ENCODE measurements around the gene NFATC2.
"Not testable (repeated sequence)": the region's sequence is repeated elsewhere in the genome, so short reads cannot be mapped to it uniquely, and the experiment has no call there.

The NFATC2 gene

GRCh38 chr20:51473771-51474170 lies 68.7 kb downstream of the NFATC2 start:
- FAIRE-seq (no peak), DNase-seq (ENCODE audit: low spot score) (no peak)

- FAIRE-seq: no peak
- no peak for DNase-seq (ENCODE audit: low spot score)
Observed at GRCh38 chr20:51473256-51473655, 69.3 kb downstream of the NFATC2 start.

- FAIRE-seq (no peak), DNase-seq (ENCODE audit: low spot score) (no peak)
Observed at GRCh38 chr20:51470907-51471411, 71.6 kb downstream of the NFATC2 start.

- DNase-seq (ENCODE audit: low spot score): no peak
- no peak for FAIRE-seq
Observed at GRCh38 chr20:51470499-51470820, 72.1 kb downstream of the NFATC2 start.

- FAIRE-seq (no peak), DNase-seq (ENCODE audit: low spot score) (no peak)
Observed at GRCh38 chr20:51469578-51470498, 72.7 kb downstream of the NFATC2 start.

- no peak for FAIRE-seq
- DNase-seq (ENCODE audit: low spot score): no peak
Observed at GRCh38 chr20:51469046-51469445, 73.5 kb downstream of the NFATC2 start.

GRCh38 chr20:51468636-51469035 lies 73.9 kb downstream of the NFATC2 start:
- FAIRE-seq (no peak), DNase-seq (ENCODE audit: low spot score) (no peak)

GRCh38 chr20:51467956-51468626 lies 74.4 kb downstream of the NFATC2 start:
- FAIRE-seq: no peak
- no peak for DNase-seq (ENCODE audit: low spot score)

GRCh38 chr20:51463998-51464397 lies 78.5 kb downstream of the NFATC2 start:
- DNase-seq (ENCODE audit: low spot score): no peak
- no peak for FAIRE-seq

DNA sequence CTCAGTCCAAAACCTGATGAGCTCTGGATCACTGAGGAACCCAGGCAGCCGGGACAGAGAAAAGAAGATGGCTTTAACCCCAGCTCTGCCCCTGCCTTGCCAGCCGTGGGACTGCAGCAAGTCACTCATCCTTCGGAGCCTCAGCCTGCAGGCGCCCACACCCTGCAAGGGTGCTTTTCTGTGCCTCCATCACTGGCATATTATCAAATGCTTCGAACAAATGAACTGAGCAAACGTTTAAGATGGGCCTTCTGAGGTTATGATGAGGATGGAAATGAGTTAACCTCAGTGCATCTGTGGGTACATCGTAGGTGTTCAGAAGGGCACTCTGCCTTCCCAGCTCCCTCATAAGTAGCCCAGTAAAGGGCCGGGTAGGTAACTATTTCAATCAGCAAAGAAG lies 79.0 kb downstream of the NFATC2 start:
- no peak for DNase-seq (ENCODE audit: low spot score)

DNA sequence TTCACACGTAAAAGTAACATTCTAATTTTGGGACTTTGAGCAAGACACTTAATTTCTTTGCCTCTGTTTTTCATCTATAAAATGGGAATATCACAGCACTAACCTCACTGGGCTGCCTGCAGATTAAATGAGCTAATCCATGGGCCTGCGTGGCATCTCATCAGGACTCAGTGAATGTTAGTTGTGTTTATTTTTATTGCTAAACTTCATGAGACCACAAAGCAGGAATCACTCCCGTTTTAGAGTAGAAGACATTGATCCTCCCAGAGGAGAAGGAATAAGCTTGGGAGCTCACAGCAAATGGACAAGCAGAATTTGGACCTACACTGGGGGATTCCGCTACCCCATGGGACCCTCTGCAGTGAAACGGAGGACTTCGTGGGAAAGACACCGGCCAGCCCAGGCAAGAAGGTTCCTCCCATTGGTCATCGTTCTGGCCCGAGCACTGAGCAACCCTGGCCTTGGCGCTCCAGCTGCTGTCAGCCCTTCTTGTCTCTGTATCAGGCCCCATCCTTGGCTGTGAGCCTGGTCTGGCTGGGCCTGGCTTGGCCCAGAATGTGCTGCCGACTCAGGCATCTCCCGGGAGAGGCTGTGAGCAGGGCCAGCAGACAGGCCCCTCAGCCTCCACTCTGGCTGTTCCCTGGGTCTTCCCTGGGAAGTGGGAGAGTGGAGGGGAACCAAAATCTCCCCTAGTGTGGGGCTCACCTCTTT lies 79.8 kb downstream of the NFATC2 start:
- FAIRE-seq (peak; percentile 23), DNase-seq (ENCODE audit: low spot score) (no peak)

More for the DNA sequence above, 79.0 kb downstream of the NFATC2 start:
- FAIRE-seq: no peak

GRCh38 chr20:51461846-51462245 lies 80.7 kb downstream of the NFATC2 start:
- FAIRE-seq; DNase-seq (ENCODE audit: low spot score): not testable (repeated sequence)

GRCh38 chr20:51461306-51461705 lies 81.2 kb downstream of the NFATC2 start:
- FAIRE-seq (no peak), DNase-seq (ENCODE audit: low spot score) (no peak)

- DNase-seq (ENCODE audit: low spot score): no peak
- no peak for FAIRE-seq
Observed at GRCh38 chr20:51460569-51461265, 81.8 kb downstream of the NFATC2 start.

DNA sequence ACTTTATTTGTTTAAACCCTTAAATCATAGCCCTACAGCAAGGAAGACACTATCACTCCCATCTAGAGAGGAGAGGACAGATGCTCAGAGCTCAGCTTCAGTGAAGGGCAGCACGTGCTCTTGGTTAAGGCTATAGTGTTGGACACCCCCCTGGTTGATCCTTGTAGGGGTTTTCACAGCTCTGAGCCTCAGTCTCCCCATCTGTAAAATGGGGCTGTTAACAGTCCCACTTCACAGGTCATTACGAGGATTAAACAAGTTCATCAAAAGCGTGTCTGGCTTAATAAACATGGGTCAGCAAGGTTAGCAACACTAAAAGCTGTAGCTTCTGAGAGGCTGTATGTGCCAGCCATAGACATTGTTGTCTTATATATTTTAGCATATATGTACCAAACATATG lies 82.4 kb downstream of the NFATC2 start:
- FAIRE-seq: no peak

DNA sequence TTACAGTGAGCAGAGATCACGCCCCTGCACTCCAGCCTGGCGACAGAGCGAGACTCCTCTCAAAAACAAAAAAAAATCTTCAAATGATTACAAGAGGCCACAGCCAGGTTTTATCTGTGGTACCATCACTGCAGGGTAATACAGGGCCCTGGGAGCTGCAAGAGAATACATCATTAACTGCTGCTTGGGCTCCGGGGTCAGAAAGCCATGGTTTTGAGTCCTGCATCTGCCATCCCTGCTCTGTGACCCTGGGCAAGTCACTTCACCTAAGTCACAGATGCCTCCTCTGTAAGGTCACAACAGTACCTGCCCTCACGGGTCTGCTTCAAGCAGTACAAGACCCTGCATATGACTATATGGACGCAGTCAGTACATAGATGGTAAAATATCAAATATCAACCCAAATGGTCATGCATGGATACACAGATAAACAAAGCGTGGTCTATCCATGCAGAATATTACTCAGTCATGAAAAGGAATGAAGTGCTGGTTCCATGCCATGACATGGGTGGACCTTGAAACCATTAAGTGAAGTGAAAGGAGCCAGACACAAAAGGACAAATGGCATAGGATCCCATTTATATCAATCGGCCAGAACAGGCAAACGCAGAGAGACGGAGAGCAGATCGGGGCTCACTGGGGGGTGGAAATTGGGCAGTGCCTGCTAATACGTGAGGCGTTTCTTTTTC lies 83.6 kb downstream of the NFATC2 start:
- DNase-seq (ENCODE audit: low spot score): no peak
- FAIRE-seq: no peak

More for the DNA sequence above, 82.4 kb downstream of the NFATC2 start:
- DNase-seq (ENCODE audit: low spot score): no peak

GRCh38 chr20:51457533-51457932 lies 85.0 kb downstream of the NFATC2 start:
- FAIRE-seq: no peak
- no peak for DNase-seq (ENCODE audit: low spot score)

DNA sequence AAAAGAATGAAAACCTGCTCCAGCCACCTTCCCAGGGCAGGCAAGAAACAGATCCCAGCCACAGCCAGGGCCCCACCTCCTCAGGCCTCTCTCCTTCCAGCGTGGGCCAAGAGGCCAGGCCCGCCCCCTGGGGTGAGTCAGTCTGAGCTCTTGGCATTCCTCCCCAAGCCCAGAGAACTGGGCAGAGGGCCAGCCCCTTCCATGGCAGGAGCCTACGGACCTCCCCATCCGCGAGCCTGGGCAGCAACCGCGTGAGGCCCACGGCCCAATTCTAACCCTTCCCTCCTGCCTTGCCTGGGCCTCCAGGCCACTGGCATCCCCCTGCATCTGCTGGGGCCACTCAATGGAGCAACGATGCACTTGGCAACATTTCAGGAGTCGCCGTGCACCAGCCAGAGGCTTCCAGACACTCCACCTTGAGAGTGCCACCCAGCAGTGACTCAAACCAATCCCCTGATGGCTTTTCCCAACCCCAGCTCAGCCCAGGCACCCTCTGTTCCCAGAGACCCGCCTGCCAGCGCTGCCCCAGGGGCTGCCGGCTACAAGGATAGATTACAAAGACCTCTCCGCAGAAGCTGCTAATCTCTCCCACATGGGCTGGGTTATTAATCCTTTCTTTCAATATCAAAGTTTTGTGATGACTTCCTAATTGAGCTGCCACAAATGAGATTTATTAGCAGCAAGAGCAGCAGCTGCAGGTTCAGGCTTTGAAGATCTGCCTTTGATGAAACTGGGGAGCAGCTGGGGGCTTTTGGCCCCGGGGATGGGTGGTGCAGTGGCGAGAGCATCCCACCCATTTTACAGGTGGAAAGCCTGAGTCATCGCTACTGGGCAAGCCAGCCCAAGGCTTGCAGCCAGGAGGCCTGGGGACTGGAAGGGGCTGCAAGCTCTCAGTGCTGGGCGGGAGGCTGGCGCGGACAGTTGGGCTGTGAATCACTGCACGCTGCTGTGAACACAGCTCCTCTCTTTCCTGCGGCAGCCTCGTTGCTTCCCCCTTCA lies 85.7 kb downstream of the NFATC2 start:
- FAIRE-seq (peak; percentile 95), DNase-seq (ENCODE audit: low spot score) (peak; percentile 98)

GRCh38 chr20:51454250-51454865 lies 88.2 kb downstream of the NFATC2 start:
- DNase-seq (ENCODE audit: low spot score) (no peak), FAIRE-seq (no peak)
